Measurements from ENCODE around the gene RARRES2.
"Not testable (repeated sequence)": the region's sequence is repeated elsewhere in the genome, so short reads cannot be mapped to it uniquely, and the experiment has no call there.

RARRES2 gene

GRCh38 chr7:150314639-150315239 lies 26.7 kb downstream of the RARRES2 start:
- no peak for DNase-seq

- no peak for DNase-seq
These were observed 27.6 kb downstream of the RARRES2 start for GRCh38 chr7:150313870-150314269.

GRCh38 chr7:150313367-150313809 lies 28.0 kb downstream of the RARRES2 start:
- DNase-seq, result no peak

- DNase-seq, result not testable (repeated sequence)
These were observed 28.6 kb downstream of the RARRES2 start for GRCh38 chr7:150312649-150313366.

GRCh38 chr7:150311711-150312110 lies 29.7 kb downstream of the RARRES2 start:
- DNase-seq, result no peak

- no peak for DNase-seq
These were observed 30.3 kb downstream of the RARRES2 start for GRCh38 chr7:150311146-150311545.

- DNase-seq, result no peak
These were observed 32.9 kb downstream of the RARRES2 start for GRCh38 chr7:150308575-150308974.

- no peak for DNase-seq
These were observed 33.5 kb downstream of the RARRES2 start for GRCh38 chr7:150307904-150308303.

- no peak for DNase-seq
These were observed 34.3 kb downstream of the RARRES2 start for GRCh38 chr7:150307129-150307528.

- not testable (repeated sequence) for DNase-seq
These were observed 35.1 kb downstream of the RARRES2 start for GRCh38 chr7:150306377-150306776.

- not testable (repeated sequence) for DNase-seq
These were observed 35.5 kb downstream of the RARRES2 start for GRCh38 chr7:150305903-150306284.

GRCh38 chr7:150305259-150305902 lies 36.0 kb downstream of the RARRES2 start:
- not testable (repeated sequence) for DNase-seq

GRCh38 chr7:150304499-150305258 lies 36.8 kb downstream of the RARRES2 start:
- DNase-seq, result not testable (repeated sequence)

GRCh38 chr7:150302908-150303310 lies 38.5 kb downstream of the RARRES2 start:
- not testable (repeated sequence) for DNase-seq

GRCh38 chr7:150297978-150298377 lies 43.5 kb downstream of the RARRES2 start:
- not testable (repeated sequence) for DNase-seq

GRCh38 chr7:150296802-150297201 lies 44.6 kb downstream of the RARRES2 start:
- not testable (repeated sequence) for DNase-seq

- not testable (repeated sequence) for DNase-seq
These were observed 45.8 kb downstream of the RARRES2 start for GRCh38 chr7:150295614-150296013.

- not testable (repeated sequence) for DNase-seq
These were observed 46.4 kb downstream of the RARRES2 start for GRCh38 chr7:150295027-150295426.

- not testable (repeated sequence) for DNase-seq
These were observed 51.1 kb downstream of the RARRES2 start for GRCh38 chr7:150290317-150290716.

GRCh38 chr7:150288816-150289215 lies 52.6 kb downstream of the RARRES2 start:
- DNase-seq, result not testable (repeated sequence)

Measured in stimulated activated CD4-positive, alpha-beta T cell treated with anti-CD3 and anti-CD28 coated beads, Interleukin-15, amount 100 ng/mL, for 24 hours (primary cell).